Measurements from ENCODE around the gene PTTG2. TPM values are rescaled to one million over a fixed set of nuclear protein-coding genes. Genes with fewer than 3 reads are reported as not detected.

PTTG2 gene
- total RNA-seq, 1 donor from 2014 or later = not detected

DNA sequence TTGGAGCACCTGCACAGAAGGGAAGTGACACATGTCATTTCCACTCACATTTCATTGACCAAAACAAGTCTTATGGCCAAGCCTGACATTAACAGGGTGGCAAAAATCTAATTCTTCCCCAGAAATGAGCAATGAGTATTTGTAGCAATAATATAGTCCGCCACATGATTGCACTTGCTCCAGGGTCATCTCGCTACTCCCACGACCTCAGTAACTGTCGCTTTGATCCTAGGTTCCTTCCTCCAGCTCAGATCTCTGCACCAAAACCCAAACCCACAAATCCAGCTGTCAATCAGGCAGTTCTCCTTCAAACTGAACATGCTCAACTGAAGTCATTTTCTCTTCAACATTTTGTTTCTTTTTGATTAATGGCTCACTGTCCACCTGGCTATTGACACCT lies 25.2 kb upstream of the PTTG2 start:
- Histone ChIP-seq H3K27ac (no peak overlapping the region), H3K36me3 (no peaks in the 10 kb centered on the region), H3K9me3 (no peaks in the 10 kb centered on the region), H3K27me3 (no peaks in the 10 kb centered on the region), H3K4me1 (peaks cover 2 to 4% of the 10 kb centered on the region in 2 donors), H3K4me3 (no peak overlapping the region)
- intact Hi-C loops (cut with DNase I) = no loop called here
- DNase-seq (ENCODE audit: low spot score in 2 of 2) = no peak
- TF ChIP-seq, protein P1, sequence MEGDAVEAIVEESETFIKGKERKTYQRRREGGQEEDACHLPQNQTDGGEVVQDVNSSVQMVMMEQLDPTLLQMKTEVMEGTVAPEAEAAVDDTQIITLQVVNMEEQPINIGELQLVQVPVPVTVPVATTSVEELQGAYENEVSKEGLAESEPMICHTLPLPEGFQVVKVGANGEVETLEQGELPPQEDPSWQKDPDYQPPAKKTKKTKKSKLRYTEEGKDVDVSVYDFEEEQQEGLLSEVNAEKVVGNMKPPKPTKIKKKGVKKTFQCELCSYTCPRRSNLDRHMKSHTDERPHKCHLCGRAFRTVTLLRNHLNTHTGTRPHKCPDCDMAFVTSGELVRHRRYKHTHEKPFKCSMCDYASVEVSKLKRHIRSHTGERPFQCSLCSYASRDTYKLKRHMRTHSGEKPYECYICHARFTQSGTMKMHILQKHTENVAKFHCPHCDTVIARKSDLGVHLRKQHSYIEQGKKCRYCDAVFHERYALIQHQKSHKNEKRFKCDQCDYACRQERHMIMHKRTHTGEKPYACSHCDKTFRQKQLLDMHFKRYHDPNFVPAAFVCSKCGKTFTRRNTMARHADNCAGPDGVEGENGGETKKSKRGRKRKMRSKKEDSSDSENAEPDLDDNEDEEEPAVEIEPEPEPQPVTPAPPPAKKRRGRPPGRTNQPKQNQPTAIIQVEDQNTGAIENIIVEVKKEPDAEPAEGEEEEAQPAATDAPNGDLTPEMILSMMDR (IDR thresholded peaks at IDR 0.05) = no peak

DNA sequence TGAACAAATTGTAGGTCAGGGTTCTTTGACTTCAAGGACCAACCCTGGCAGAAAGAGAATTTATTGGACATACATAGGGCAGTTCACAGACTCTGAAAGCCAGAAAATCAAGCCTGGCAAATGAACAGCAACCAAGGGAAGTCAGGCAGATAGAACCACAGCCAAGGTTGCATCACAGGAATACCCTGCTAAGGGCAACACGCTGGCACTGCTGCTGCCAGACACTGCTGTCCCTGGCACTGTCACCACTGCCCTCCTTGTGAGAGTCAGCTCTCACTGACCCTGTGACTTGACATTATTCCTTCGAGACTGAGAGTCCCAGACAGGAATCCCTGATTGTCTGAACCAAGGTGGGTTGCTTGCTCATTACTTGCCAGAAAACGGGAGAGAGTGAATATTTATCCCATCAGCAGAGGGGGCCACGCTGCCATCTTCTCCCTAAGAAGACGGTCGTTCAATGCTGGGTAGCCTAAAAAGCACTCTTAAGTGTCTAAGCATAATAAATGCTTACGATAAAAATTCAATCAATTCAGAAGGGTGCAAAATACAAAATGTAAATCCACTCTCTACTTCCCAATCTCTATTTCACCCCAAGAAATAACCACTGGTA lies 23.2 kb upstream of the PTTG2 start:
- no peak for DNase-seq (ENCODE audit: low spot score in 2 of 2)
- Histone ChIP-seq H3K4me1 (peaks cover 2 to 4% of the 10 kb centered on the region in 2 donors), H3K9me3 (no peaks in the 10 kb centered on the region), H3K27ac (no peak overlapping the region), H3K36me3 (no peaks in the 10 kb centered on the region), H3K27me3 (no peaks in the 10 kb centered on the region), H3K4me3 (no peak overlapping the region)
- TF ChIP-seq, protein P1 (IDR thresholded peaks at IDR 0.05) = no peak
- intact Hi-C loops (cut with DNase I) = no loop called here

DNA sequence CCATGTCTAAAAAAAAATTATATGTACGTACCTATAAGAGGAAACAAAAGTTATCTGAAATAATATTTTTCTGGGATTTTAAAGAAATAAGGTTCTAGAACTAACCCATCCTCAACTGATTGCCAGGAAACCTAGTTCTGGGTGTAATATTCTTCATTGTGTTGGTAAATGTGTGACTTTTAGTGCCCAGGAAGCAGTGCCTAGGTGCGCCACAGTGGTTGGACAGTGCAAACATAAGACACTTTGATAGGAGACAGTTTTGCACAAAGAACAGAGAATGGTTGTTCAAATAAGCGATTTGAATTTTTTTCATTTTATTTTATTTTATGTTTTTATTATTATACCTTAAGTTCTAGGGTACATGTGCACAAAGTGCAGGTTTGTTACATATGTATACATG lies 22.0 kb upstream of the PTTG2 start:
- Histone ChIP-seq H3K27ac (no peak overlapping the region), H3K4me1 (peaks cover 0 to 4% of the 10 kb centered on the region in 2 donors), H3K4me3 (no peak overlapping the region), H3K9me3 (no peaks in the 10 kb centered on the region), H3K27me3 (no peaks in the 10 kb centered on the region), H3K36me3 (no peaks in the 10 kb centered on the region)
- intact Hi-C loops (cut with DNase I) = no loop called here
- DNase-seq (ENCODE audit: low spot score in 2 of 2) = no peak
- TF ChIP-seq, protein P1 (IDR thresholded peaks at IDR 0.05) = no peak

DNA sequence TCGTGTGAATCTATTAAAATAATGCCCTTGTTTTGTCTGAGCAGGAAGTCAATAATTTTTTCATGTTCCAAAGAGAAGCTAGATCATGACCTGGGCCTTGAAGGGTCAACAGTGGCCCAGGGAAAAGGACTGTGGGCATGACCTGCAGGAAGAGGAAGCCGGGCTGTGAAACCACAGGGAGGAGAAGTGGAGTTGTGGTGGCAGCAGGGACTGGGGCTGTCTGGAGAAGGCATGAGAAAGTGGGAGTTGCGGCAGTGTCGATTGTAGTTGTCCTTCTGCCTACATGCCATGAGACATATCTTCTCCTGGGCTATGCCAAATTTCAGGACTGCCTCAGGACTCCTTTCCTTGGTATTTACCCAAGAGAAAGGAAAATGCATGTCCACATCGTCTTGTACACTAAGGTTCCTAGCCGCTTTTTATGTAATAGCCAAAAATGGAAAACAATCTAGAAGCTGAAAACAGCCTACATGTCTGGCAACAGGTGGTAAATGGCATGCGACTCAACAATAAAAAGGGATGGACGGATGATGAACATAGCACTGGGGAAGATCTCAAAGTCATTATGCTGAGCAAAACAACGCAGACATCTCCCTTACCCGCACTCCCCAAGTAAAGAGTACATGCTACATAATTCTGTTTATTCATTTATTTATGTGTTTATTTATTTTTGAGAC lies 13.6 kb upstream of the PTTG2 start:
- TF ChIP-seq, protein P1 (IDR thresholded peaks at IDR 0.05) = no peak
- intact Hi-C loops (cut with DNase I) = no loop called here
- H3K27ac ChIP-seq = no peak overlapping the region
- no peak for DNase-seq (ENCODE audit: low spot score in 2 of 2)
- H3K36me3 ChIP-seq = peaks cover 0 to under 1% of the 10 kb centered on the region in 2 donors
- no peaks in the 10 kb centered on the region for H3K9me3 ChIP-seq
- H3K27me3 ChIP-seq = no peaks in the 10 kb centered on the region
- H3K4me1 ChIP-seq = peaks cover 0 to 2% of the 10 kb centered on the region in 2 donors
- no peak overlapping the region for H3K4me3 ChIP-seq

GRCh38 chr4:37948542-37948941 lies 11.7 kb upstream of the PTTG2 start:
- Histone ChIP-seq H3K4me1 (peaks cover 0 to 2% of the 10 kb centered on the region in 2 donors), H3K27me3 (no peaks in the 10 kb centered on the region), H3K9me3 (no peaks in the 10 kb centered on the region), H3K27ac (no peak overlapping the region), H3K4me3 (no peak overlapping the region), H3K36me3 (peaks cover 0 to 14% of the 10 kb centered on the region in 2 donors)
- intact Hi-C loops (cut with DNase I) = no loop called here
- DNase-seq (ENCODE audit: low spot score in 2 of 2) = no peak
- TF ChIP-seq, protein P1 (IDR thresholded peaks at IDR 0.05) = no peak
